GM23248 (cell line): ENCODE results near the gene ABR.

Experiments used
- EZH2 ChIP-seq: fragments of 200-600 bp; sonication (generic); IDR thresholded peaks from 2 replicates; pipeline ENCODE4 v1.6.1; 2018; ENCODE audit warnings: antibody characterized with exemption, mild to moderate bottlenecking; ENCODE audit not compliant: insufficient read depth, poor library complexity, severe bottlenecking
- EZH2phosphoT487 ChIP-seq: fragments of 200-600 bp; sonication (generic); IDR thresholded peaks from 2 replicates; pipeline ENCODE4 v1.6.1; 2018; ENCODE audit warnings: antibody characterized with exemption, moderate library complexity, mild to moderate bottlenecking, low read depth; ENCODE audit not compliant: insufficient read depth

GRCh38 chr17:1110862-1111598 is 68.8 kb downstream of the ABR start:
- no peak for TF ChIP-seq EZH2
- no peak for TF ChIP-seq EZH2phosphoT487
